Right lobe of liver (tissue), 6 donors: ENCODE measurements around the gene KRTAP5-6. TPM values are rescaled to one million over a fixed set of nuclear protein-coding genes. Genes with fewer than 3 reads are reported as not detected.

Experiments used
- ATAC-seq, 4 donors: fragments of 200-7000 bp; cut with Tn5 transposase; one replicate each; pipeline ENCODE4 v1.9.1; 2020; ENCODE audit warnings: mild to moderate bottlenecking in 4 of 4, moderate library complexity in 4 of 4
- DNase-seq, 3 donors: peaks; one replicate each; pipeline ENCODE4 v3.0.0-alpha.2; 2020
- H3K27ac ChIP-seq, 3 donors: fragments of 200-600 bp; one replicate each; pipeline ENCODE4 v1.8.0; 2022
- H3K27me3 ChIP-seq, 2 donors: fragments of 200-600 bp; one replicate each; pipeline ENCODE4 v1.8.0; 2022
- H3K36me3 ChIP-seq, 4 donors: fragments of 200-600 bp; sonication (generic) in 1 of 4; one replicate each; pipeline versions ENCODE4 v1.5.1 to v1.8.0; 2017 to 2022; ENCODE audit warnings: control low read depth in 1 of 4
- H3K4me1 ChIP-seq, 4 donors: fragments of 200-600 bp; sonication (generic) in 1 of 4; one replicate each; pipeline versions ENCODE4 v1.5.1 to v1.8.0; 2017 to 2022; ENCODE audit warnings: control low read depth in 1 of 4
- H3K4me3 ChIP-seq, 3 donors: fragments of 200-600 bp; one replicate each; pipeline ENCODE4 v1.8.0; 2022
- H3K9me3 ChIP-seq, 4 donors: fragments of 200-600 bp; sonication (generic) in 1 of 4; one replicate each; pipeline versions ENCODE4 v1.5.1 to v1.8.0; 2017 to 2022; ENCODE audit warnings: control low read depth in 1 of 4
- CTCF ChIP-seq, 4 donors: fragments of 200-600 bp in 3 of 4; fragments of 450-650 bp in 1 of 4; IDR thresholded peaks; one replicate each; pipeline versions ENCODE4 v1.5.1 to v1.8.0; 2016 to 2022; ENCODE audit warnings: antibody characterized with exemption in 4 of 4, mild to moderate bottlenecking in 2 of 4
- POLR2A ChIP-seq: fragments of 450-650 bp; IDR thresholded peaks from one replicate; pipeline ENCODE4 v1.6.1; 2017; ENCODE audit warnings: antibody characterized with exemption, mild to moderate bottlenecking
- WGBS: methylation state at CpG from one replicate; pipeline ENCODE4 v1.1.6; 2018; ENCODE audit warnings: low coverage, low lambda C conversion rate; ENCODE audit not compliant: insufficient coverage; ENCODE audit errors: missing lambda C conversion rate; 5-methylcytosine and 5-hydroxymethylcytosine counted together
- intact Hi-C, 2 donors: fragments of 100-400 bp; cut with DNase I; formaldehyde crosslinking; loops; one replicate each; pipeline versions ENCODE4 v1.11.2 to v1.14.1; 2022
- total RNA-seq, 6 experiments: library from RNA; depleted of rRNA in 2 of 6; stranded (reverse); fragments of >200 nt in 2 of 6; fragmentation: NEBNext Ultra II Directional in 3 of 6; extraction: Animal tissue kit (Norgen Biotek cat#: 25700) in 3 of 6; gene quantifications; one replicate each; pipeline versions ENCODE4 v1.1.0 to v1.2.4, GENCODE V29; 2016 to 2023
- donor health status: DM: no; HTN: yes; CAD: no.
- donor health status: DM: no; HTN: no; CAD: no.
- donor health status: DM: no; HTN: no; CAD: no.
- donor health status: DM: no; HTN: yes; CAD: no.
- donor health status: DM: no; HTN: yes; CAD: no.

The KRTAP5-6 gene
- total RNA-seq, 6 experiments from 2014 or later, result 0.79 to 1.5 (median 1.2) TPM; not detected in 1

DNA sequence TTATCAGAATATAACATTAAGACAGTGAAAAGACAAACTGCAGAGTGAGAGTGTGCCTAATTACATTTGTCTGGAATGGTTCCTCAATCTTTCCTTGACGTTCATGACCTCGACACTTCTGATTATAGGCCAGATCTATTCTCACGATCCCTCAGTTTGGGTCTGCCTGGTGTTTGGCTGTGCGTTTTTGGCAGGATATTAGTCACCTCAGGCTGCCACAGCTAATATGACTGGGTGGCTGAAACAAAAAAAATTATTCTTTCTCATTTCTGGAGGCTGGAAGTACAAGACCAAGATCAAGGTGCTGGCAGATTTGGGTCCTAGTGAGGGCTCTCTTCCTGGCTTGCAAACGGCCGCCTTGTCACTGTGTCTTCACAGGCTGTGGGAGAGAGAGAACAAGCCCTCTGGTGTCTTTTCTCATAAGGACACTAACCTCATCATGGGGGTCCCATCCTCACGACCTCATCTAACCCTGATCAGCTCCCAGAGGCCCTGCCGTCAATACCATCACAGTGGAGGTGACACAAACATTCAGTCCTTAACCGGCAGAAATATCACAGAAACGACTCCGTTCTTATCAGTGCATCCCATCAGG is 30.2 kb downstream of the KRTAP5-6 start:
- Histone ChIP-seq H3K9me3 (no peaks in the 10 kb centered on the region), H3K27ac (no peak overlapping the region), H3K4me3 (no peak overlapping the region), H3K4me1 (no peaks in the 10 kb centered on the region), H3K36me3 (no peaks in the 10 kb centered on the region), H3K27me3 (no peaks in the 10 kb centered on the region)
- DNase-seq (peak in 1 of 3 donors; percentile 25), ATAC-seq (no peak)
- WGBS, result 28% methylated on average over 6 of the region's 11 CpGs
- TF ChIP-seq POLR2A, result no peak
- intact Hi-C loops, result no loop called here

GRCh38 chr11:1727861-1728260 is 30.9 kb downstream of the KRTAP5-6 start:
- no peaks in the 10 kb centered on the region for H3K27me3 ChIP-seq
- 59% methylated on average over 8 of the region's 9 CpGs for WGBS
- ATAC-seq, result no peak
- no peak overlapping the region for H3K27ac ChIP-seq
- intact Hi-C loops, result no loop called here
- peak in 1 of 3 donors; percentile 37 for DNase-seq
- H3K9me3 ChIP-seq, result no peaks in the 10 kb centered on the region
- H3K4me3 ChIP-seq, result no peak overlapping the region
- no peaks in the 10 kb centered on the region for H3K36me3 ChIP-seq
- H3K4me1 ChIP-seq, result no peaks in the 10 kb centered on the region
- TF ChIP-seq POLR2A, result no peak
- TF ChIP-seq CTCF (IDR thresholded peaks at IDR 0.05), result no peak

DNA sequence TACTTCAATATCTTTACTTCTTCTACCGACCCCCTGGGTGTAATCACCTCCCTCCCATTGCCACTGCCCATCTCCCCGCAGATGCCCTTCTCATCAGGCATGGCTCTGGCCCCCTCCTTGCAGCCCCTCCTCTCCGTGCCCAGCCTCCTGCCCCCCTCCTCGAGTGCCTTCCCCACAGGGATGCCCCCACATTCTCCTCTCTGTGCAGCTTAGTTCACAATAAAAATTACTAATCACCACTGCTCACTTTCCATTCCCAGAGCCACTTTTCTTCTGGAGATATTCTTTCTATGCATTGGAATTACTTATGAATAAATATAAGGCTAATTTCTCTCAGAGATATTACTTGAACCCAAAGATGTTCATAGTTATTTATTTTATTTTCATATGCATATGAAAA is 31.3 kb downstream of the KRTAP5-6 start:
- intact Hi-C loops, result no loop called here
- H3K27me3 ChIP-seq, result no peaks in the 10 kb centered on the region
- no peaks in the 10 kb centered on the region for H3K9me3 ChIP-seq
- no peak overlapping the region for H3K27ac ChIP-seq
- H3K36me3 ChIP-seq, result no peaks in the 10 kb centered on the region
- no peak for TF ChIP-seq POLR2A
- TF ChIP-seq CTCF (IDR thresholded peaks at IDR 0.05), result no peak
- no peak overlapping the region for H3K4me3 ChIP-seq
- WGBS, result 39% methylated on average over 4 of the region's 4 CpGs
- no peak for ATAC-seq
- peak in 1 of 3 donors; percentile 28 for DNase-seq
- H3K4me1 ChIP-seq, result no peaks in the 10 kb centered on the region

DNA sequence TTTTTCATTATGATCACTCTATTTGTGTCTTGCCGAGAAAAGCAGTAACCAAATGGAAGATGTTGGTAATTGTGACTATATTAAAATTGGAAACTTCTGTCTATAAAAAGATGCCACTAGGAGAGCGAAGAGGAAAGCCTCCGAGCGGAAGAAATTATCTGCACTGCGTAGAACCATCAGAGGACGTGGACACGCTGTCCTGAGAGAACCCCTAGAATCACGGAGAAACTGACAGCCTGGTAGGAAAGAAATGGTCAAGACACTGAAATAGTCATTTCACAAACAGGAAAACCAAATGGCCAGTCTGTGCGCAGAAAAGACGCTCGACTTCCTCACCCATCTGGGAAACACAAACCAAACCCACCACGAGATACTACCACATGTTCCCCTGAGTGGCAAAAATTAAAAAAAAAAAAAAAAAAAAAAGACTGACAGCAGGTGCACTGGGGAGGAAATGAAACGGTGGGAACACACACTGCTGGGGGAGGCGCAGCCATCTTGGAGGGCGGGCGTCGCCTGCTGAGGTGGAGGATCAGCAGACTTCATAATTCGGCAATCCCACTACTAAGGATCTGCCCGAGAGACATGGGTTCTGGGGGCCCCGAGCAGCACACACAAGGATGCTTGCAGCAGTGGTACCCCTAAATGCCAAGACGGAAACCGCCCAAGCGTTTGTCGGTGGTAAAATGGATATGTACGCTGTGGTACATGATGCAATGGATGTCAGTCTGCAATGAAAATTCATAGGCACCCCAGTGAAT is 32.1 kb downstream of the KRTAP5-6 start:
- TF ChIP-seq POLR2A, result no peak
- WGBS, result 56% methylated on average over 25 of the region's 25 CpGs
- Histone ChIP-seq H3K36me3 (no peaks in the 10 kb centered on the region), H3K4me3 (no peak overlapping the region), H3K27ac (no peak overlapping the region), H3K27me3 (no peaks in the 10 kb centered on the region), H3K4me1 (no peaks in the 10 kb centered on the region), H3K9me3 (no peaks in the 10 kb centered on the region)
- intact Hi-C loops, result no loop called here
- peak in 1 of 3 donors; percentile 16 for DNase-seq
- ATAC-seq, result no peak

DNA sequence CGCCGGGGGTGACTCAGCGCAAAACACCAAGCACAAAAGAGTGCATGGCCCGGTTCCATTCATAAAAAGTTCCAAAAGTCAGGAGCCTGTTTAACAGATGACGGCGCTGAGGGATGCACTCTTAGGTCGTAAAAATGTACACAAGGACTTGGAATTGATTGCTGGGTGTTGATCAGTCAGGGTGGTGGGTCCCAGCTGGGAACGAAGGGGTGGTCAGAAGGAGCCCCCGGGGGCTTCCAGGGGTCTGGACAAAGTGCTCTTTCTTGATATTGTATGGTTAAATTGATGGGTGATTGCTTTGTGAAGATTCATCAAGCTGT is 32.7 kb downstream of the KRTAP5-6 start:
- ATAC-seq, result no peak
- H3K4me1 ChIP-seq, result no peaks in the 10 kb centered on the region
- no peak for DNase-seq
- 63% methylated on average over 9 of the region's 9 CpGs for WGBS
- no peaks in the 10 kb centered on the region for H3K27me3 ChIP-seq
- H3K27ac ChIP-seq, result no peak overlapping the region
- no peaks in the 10 kb centered on the region for H3K36me3 ChIP-seq
- intact Hi-C loops, result no loop called here
- H3K9me3 ChIP-seq, result no peaks in the 10 kb centered on the region
- TF ChIP-seq POLR2A (no peak), CTCF (IDR thresholded peaks at IDR 0.05) (no peak)
- no peak overlapping the region for H3K4me3 ChIP-seq
